LNCAP (cell line): ENCODE data around the gene GCK.

Experiments
- TF ChIP-seq, protein P1 (sequence below): fragments of 450-650 bp; IDR thresholded peaks from 2 replicates; pipeline ENCODE4 v1.5.1; 2017; ENCODE audit warnings: mild to moderate bottlenecking

The GCK gene

GRCh38 chr7:44153948-44154335 is 35.3 kb downstream of the GCK start:
- TF ChIP-seq, protein P1, sequence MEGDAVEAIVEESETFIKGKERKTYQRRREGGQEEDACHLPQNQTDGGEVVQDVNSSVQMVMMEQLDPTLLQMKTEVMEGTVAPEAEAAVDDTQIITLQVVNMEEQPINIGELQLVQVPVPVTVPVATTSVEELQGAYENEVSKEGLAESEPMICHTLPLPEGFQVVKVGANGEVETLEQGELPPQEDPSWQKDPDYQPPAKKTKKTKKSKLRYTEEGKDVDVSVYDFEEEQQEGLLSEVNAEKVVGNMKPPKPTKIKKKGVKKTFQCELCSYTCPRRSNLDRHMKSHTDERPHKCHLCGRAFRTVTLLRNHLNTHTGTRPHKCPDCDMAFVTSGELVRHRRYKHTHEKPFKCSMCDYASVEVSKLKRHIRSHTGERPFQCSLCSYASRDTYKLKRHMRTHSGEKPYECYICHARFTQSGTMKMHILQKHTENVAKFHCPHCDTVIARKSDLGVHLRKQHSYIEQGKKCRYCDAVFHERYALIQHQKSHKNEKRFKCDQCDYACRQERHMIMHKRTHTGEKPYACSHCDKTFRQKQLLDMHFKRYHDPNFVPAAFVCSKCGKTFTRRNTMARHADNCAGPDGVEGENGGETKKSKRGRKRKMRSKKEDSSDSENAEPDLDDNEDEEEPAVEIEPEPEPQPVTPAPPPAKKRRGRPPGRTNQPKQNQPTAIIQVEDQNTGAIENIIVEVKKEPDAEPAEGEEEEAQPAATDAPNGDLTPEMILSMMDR = no peak

GRCh38 chr7:44152971-44153947 is 36.0 kb downstream of the GCK start:
- TF ChIP-seq, protein P1 = no peak

GRCh38 chr7:44151956-44152355 is 37.3 kb downstream of the GCK start:
- TF ChIP-seq, protein P1 = no peak

- TF ChIP-seq, protein P1 = no peak
Observed at GRCh38 chr7:44150966-44151941, 38.0 kb downstream of the GCK start.

DNA sequence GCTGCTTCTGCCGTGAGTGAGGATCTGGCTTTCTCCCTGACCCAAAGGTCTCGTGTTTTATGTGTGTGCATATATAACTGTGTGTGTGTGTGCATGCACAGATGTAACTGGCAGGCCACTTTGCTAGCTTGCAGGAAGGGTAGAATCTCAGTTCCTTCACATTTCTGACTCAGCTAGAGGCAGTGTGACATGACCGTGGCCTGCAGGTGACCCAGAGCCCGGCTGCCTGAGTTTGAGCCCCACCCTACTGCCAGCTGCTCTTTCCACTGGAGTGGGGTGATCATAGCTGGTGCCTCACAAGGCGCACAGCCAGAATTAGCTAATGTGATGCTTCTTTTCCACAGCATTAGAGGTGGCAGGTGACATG is 38.8 kb downstream of the GCK start:
- TF ChIP-seq, protein P1 = no peak

DNA sequence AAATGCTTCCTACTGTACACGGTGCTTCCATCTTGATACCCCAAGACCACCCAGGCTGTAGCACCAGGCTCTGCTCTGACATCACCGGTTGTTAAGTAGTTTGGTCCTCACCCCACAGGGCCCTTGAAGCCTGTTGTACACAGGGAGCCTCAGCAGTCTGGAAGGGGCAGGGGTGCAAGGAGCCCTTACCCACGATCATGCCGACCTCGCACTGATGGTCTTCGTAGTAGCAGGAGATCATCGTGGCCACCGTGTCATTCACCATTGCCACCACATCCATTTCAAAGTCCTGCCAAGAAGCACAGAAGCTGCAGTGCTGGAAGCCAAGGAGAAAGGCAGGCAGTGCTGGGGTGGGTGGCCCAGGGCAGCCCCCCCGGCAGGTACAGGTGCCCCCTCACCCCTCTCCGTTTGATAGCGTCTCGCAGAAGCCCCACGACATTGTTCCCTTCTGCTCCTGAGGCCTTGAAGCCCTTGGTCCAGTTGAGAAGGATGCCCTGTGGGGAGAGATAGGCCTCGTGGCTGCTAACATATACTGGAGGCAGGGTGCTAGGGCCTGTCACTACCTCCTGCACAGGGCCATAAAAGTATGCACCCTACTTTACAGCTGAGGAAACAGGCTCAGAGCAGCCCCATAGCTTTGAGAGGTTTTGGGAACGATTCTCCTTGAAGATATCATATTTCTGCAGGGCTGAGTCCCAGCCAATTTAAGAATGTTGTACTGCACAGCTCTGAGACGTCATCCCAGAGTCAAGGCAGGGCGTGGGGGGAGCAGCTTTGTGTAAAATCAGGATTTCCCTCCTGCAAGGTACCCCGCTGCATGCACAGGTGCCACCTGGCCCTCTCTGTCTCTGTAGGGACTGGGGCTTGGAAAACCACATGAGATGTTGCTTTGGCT is 39.4 kb downstream of the GCK start:
- TF ChIP-seq, protein P1 = no peak
